Measurements from ENCODE around the gene TBX15. TPM values are rescaled to one million over a fixed set of nuclear protein-coding genes. Genes with fewer than 3 reads are reported as not detected.

TBX15 gene
- total and polyA plus RNA-seq, 4 donors, result 0.07 to 0.31 (median 0.24) TPM

- H3K27ac ChIP-seq (ENCODE audit: low read depth in 1 of 2, low read length in 1 of 2), result no peak overlapping the region
- DNase-seq (no peak), ATAC-seq (ENCODE audit: insufficient read depth, low FRiP score) (no peak)
Observed at GRCh38 chr1:118900643-118901440, 87.3 kb downstream of the TBX15 start.

GRCh38 chr1:118899340-118899739 lies 88.8 kb downstream of the TBX15 start:
- DNase-seq, result no peak
- Histone ChIP-seq H3K4me3 (no peak overlapping the region), H3K27ac (ENCODE audit: low read depth in 1 of 2, low read length in 1 of 2) (no peak overlapping the region), H3K4me1 (ENCODE audit: control insufficient read depth in 5 of 5, insufficient read depth in 5 of 5, low read length in 5 of 5) (no peaks in the 10 kb centered on the region), H3K9ac (ENCODE audit: insufficient read depth in 1 of 2, low read length in 2 of 2) (no peak overlapping the region), H3K36me3 (ENCODE audit: control insufficient read depth in 4 of 4, insufficient read depth in 4 of 4, low read length in 4 of 4) (no peaks in the 10 kb centered on the region), H3K27me3 (ENCODE audit: control insufficient read depth in 3 of 3, insufficient read depth in 3 of 3, low read length in 2 of 3) (no peaks in the 10 kb centered on the region), H3K9me3 (ENCODE audit: control insufficient read depth in 4 of 4, insufficient read depth in 3 of 4, low read length in 3 of 4) (peaks cover 0 to 2% (median 0%) of the 10 kb centered on the region in 4 donors)
- no peak for ATAC-seq (ENCODE audit: insufficient read depth, low FRiP score)
- TF ChIP-seq CTCF (IDR thresholded peaks at IDR 0.05; ENCODE audit: control extremely low read depth, extremely low read depth), result no peak
- WGBS, 2 donors, result 53 to 72% methylated on average over 3 of the region's 3 CpGs

More at GRCh38 chr1:118900643-118901440, 87.3 kb downstream of the TBX15 start:
- Histone ChIP-seq H3K9me3 (ENCODE audit: control insufficient read depth in 4 of 4, insufficient read depth in 3 of 4, low read length in 3 of 4) (peaks cover 0 to 2% (median 0%) of the 10 kb centered on the region in 4 donors), H3K4me1 (ENCODE audit: control insufficient read depth in 5 of 5, insufficient read depth in 5 of 5, low read length in 5 of 5) (no peaks in the 10 kb centered on the region), H3K36me3 (ENCODE audit: control insufficient read depth in 4 of 4, insufficient read depth in 4 of 4, low read length in 4 of 4) (no peaks in the 10 kb centered on the region), H3K9ac (ENCODE audit: insufficient read depth in 1 of 2, low read length in 2 of 2) (no peak overlapping the region), H3K27me3 (ENCODE audit: control insufficient read depth in 3 of 3, insufficient read depth in 3 of 3, low read length in 2 of 3) (no peaks in the 10 kb centered on the region), H3K4me3 (no peak overlapping the region)
- TF ChIP-seq CTCF (IDR thresholded peaks at IDR 0.05; ENCODE audit: control extremely low read depth, extremely low read depth), result no peak

- 84 to 86% methylated on average over 3 of the region's 3 CpGs for WGBS, 2 donors
- no peak for TF ChIP-seq CTCF (IDR thresholded peaks at IDR 0.05; ENCODE audit: control extremely low read depth, extremely low read depth)
- no peak overlapping the region for H3K27ac ChIP-seq (ENCODE audit: low read depth in 1 of 2, low read length in 1 of 2)
- H3K4me1 ChIP-seq (ENCODE audit: control insufficient read depth in 5 of 5, insufficient read depth in 5 of 5, low read length in 5 of 5), result no peaks in the 10 kb centered on the region
- no peaks in the 10 kb centered on the region for H3K27me3 ChIP-seq (ENCODE audit: control insufficient read depth in 3 of 3, insufficient read depth in 3 of 3, low read length in 2 of 3)
- DNase-seq (no peak), ATAC-seq (ENCODE audit: insufficient read depth, low FRiP score) (no peak)
- H3K36me3 ChIP-seq (ENCODE audit: control insufficient read depth in 4 of 4, insufficient read depth in 4 of 4, low read length in 4 of 4), result no peaks in the 10 kb centered on the region
- peaks cover 0 to 2% (median 0%) of the 10 kb centered on the region in 4 donors for H3K9me3 ChIP-seq (ENCODE audit: control insufficient read depth in 4 of 4, insufficient read depth in 3 of 4, low read length in 3 of 4)
- no peak overlapping the region for H3K4me3 ChIP-seq
- H3K9ac ChIP-seq (ENCODE audit: insufficient read depth in 1 of 2, low read length in 2 of 2), result no peak overlapping the region
Observed at GRCh38 chr1:118898712-118899111, 89.4 kb downstream of the TBX15 start.

All from lung (tissue), 12 donors.